HepG2 (cell line): ENCODE measurements around the gene CLIP2.

Experiments used
- CTCF ChIP-seq: sonication (generic); formaldehyde crosslinking; IDR thresholded peaks from 2 replicates; pipeline ENCODE4 v1.5.0; 2020; ENCODE audit warnings: mild to moderate bottlenecking, missing genetic modification reagents, moderate library complexity
- FIP1L1 ChIP-seq: fragments of 200-400 bp; formaldehyde crosslinking; IDR thresholded peaks from 2 replicates; pipeline ENCODE4 v1.6.1; 2018; ENCODE audit warnings: low read depth, mild to moderate bottlenecking, low read length, moderate library complexity, borderline replicate concordance; ENCODE audit not compliant: insufficient read depth
- FOXK1 ChIP-seq: sonication (generic); formaldehyde crosslinking; IDR thresholded peaks from 2 replicates; pipeline ENCODE4 v1.4.0; 2020; ENCODE audit warnings: low read depth, missing genetic modification reagents, borderline replicate concordance
- POLR2A ChIP-seq, 2 experiments: IDR thresholded peaks; 2 replicates each; pipeline ENCODE4 v1.6.1; 2011; ENCODE audit warnings: low read depth in 2 of 2, low read length in 2 of 2, mild to moderate bottlenecking in 1 of 2, moderate library complexity in 1 of 2; ENCODE audit not compliant: insufficient read depth in 1 of 2
- REST ChIP-seq, 2 experiments: IDR thresholded peaks; 2 replicates each; pipeline ENCODE4 v1.6.1; 2011 to 2012; ENCODE audit warnings: low read length in 2 of 2, borderline replicate concordance in 1 of 2, low read depth in 1 of 2, mild to moderate bottlenecking in 1 of 2, moderate library complexity in 1 of 2
- SP2 ChIP-seq: sonication (generic); formaldehyde crosslinking; IDR thresholded peaks from 2 replicates; pipeline ENCODE4 v1.5.1; 2020; ENCODE audit warnings: mild to moderate bottlenecking, missing genetic modification reagents
- ZFP36L2 ChIP-seq: sonication (generic); formaldehyde crosslinking; IDR thresholded peaks from 2 replicates; pipeline ENCODE4 v1.4.0; 2020; ENCODE audit warnings: missing genetic modification reagents
- ZNF646 ChIP-seq: sonication (generic); formaldehyde crosslinking; IDR thresholded peaks from 2 replicates; pipeline ENCODE4 v1.9.0; 2021; ENCODE audit warnings: mild to moderate bottlenecking, missing genetic modification reagents
- TF ChIP-seq, protein P1 (sequence below): sonication (generic); formaldehyde crosslinking; IDR thresholded peaks from 2 replicates; pipeline ENCODE4 v1.9.0; 2021; ENCODE audit warnings: missing genetic modification reagents, mild to moderate bottlenecking, borderline replicate concordance

DNA sequence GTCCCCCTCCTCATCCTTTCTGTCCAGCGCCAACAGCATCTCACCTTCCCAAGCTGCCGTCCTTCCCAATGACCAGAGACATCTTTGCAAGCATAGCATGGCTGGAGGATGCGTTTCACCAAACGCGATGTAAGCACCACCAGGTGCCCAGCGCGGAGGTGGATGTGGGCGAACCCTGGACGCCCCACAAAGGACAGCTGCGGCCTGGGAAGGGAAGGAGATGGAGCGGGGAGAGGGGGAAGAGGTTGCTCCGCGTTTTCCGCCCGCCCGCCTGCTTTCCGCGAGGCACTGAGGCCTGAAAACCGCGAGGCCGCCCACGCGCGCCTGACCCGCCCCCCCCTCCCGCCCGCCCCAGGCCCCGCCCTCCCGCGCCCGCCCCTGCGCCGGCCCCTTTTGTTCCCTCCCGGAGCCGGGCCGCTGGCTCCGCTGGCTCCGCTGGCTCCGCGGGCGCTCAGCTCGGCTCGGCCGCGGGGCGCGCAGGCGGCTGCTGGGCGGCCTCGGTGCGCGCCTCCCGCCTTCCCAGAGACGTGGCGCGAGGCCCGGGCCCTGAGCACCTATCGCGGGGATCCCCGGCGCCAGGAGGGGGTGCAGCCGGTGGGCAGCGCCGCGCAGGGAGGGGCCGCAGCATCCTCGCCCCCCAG, at the start of gene CLIP2:
- TF ChIP-seq ZFP36L2 (CRISPR knock-in tag) (no peak), CTCF (CRISPR knock-in tag) (no peak), SP2 (CRISPR knock-in tag) (no peak), FOXK1 (CRISPR knock-in tag) (no peak), FIP1L1 (no peak), POLR2A (IDR thresholded peaks at IDR 0.05; ENCODE audit: insufficient read depth in 1 of 2, low read depth in 2 of 2, low read length in 2 of 2) (peak in 1 of 2 experiments; percentile 61; a peak in 2 of 4 replicates), ZNF646 (CRISPR knock-in tag) (no peak), REST (IDR thresholded peaks at IDR 0.05; ENCODE audit: borderline replicate concordance in 1 of 2, low read depth in 1 of 2, low read length in 2 of 2) (no peak)
- TF ChIP-seq, protein P1, sequence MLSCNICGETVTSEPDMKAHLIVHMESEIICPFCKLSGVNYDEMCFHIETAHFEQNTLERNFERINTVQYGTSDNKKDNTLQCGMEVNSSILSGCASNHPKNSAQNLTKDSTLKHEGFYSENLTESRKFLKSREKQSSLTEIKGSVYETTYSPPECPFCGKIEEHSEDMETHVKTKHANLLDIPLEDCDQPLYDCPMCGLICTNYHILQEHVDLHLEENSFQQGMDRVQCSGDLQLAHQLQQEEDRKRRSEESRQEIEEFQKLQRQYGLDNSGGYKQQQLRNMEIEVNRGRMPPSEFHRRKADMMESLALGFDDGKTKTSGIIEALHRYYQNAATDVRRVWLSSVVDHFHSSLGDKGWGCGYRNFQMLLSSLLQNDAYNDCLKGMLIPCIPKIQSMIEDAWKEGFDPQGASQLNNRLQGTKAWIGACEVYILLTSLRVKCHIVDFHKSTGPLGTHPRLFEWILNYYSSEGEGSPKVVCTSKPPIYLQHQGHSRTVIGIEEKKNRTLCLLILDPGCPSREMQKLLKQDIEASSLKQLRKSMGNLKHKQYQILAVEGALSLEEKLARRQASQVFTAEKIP (CRISPR knock-in tag), result no peak
